Measurements from ENCODE around the gene DGKA.
A peak's percentile ranks its signal among the peaks of the same experiment; 100 is the strongest.
"Not testable (repeated sequence)": the region's sequence is repeated elsewhere in the genome, so short reads cannot be mapped to it uniquely, and the experiment has no call there.

Gene DGKA

DNA sequence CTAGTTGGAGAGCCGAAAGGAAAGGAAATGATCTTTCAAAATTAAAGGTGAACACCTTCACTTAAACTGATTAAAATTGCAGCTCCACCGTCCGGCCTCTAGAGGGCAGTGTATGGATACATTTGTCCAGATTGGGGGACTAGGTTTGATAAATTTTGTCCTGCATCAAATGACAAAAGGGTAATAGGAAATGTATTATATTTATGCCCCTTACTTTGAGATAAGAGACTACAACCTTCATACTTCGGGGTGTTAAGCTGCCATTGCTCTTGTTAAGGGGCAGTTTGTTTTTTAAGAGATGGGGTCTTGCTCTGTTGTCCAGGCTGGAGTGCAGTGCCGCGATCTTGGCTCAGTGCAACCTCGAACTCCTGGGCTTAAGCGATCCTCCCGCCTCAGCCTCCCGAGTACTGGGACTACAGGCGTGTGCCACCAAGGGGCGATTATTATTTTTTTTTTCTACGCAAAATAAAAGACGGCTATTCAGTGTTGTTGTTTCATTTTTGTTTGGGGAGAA, 65.3 kb downstream of the DGKA start:
- H3K27ac ChIP-seq: peak overlapping the region; percentile 84
- TF ChIP-seq, protein P1, sequence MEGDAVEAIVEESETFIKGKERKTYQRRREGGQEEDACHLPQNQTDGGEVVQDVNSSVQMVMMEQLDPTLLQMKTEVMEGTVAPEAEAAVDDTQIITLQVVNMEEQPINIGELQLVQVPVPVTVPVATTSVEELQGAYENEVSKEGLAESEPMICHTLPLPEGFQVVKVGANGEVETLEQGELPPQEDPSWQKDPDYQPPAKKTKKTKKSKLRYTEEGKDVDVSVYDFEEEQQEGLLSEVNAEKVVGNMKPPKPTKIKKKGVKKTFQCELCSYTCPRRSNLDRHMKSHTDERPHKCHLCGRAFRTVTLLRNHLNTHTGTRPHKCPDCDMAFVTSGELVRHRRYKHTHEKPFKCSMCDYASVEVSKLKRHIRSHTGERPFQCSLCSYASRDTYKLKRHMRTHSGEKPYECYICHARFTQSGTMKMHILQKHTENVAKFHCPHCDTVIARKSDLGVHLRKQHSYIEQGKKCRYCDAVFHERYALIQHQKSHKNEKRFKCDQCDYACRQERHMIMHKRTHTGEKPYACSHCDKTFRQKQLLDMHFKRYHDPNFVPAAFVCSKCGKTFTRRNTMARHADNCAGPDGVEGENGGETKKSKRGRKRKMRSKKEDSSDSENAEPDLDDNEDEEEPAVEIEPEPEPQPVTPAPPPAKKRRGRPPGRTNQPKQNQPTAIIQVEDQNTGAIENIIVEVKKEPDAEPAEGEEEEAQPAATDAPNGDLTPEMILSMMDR (conservative IDR thresholded peaks at IDR 0.05): peak; percentile 90

DNA sequence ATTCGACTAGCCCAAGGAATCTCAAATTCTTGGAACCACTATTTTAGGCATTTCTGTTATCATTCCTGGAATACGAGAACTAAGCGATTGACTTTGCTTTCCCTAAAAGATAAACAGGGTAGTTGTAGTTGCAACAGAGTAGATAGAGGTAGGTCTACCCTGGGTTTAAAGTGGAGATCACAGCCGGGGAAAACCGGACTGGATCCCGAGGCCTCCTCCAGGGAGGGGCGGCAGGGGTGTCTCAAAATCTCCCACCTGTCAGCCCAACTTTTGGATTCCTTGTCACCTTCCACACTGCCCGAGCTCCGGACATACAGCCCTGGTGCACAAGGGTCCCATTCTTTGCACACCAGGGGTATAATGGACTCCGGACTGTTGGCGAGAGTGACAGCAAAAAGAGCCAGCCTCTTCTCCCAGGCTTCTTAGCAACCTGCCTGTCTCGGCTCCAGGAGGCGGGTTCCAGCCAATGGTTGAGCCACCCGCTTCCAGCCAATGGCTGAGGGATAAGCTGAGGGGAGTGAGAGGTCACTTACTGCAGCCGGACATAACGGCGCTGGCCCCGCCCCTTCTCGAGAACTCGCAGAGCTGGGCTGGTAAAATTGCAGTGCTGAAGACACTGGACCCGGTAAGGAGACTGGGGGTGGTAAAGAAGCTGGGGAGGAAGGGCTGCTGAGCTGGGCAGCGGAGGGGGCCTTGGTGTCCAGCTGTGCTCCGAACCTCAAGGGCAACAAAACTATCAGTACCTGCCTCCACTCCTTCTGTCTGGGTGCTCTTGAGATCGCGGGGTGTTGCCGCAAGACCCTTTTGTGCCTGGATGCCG, 66.0 kb downstream of the DGKA start, which contains the start of gene SUOX:
Gene SUOX, plus strand, starts transcription at position 562 of the 820 bp plus-strand sequence. CDS start 4,946 bp downstream, outside the sequence.
- TF ChIP-seq, protein P1 (conservative IDR thresholded peaks at IDR 0.05): no peak
- H3K27ac ChIP-seq: peak within 1 kb of the TSS; percentile 84

DNA sequence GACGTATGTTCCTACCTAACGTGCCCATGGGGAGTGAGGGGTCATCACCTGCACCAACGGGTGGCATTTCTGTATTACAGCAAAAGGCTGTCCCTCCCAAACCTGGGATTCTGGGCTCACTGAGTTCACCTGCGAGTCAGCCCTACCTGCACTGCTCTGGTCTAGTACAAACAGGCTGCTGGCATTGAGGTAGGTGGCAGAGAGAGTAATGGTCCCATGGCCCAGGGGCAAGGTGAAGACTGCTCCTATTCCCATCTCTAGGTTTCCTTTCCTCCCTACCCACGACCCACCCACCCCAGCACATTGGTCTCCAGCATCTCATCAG, 66.5 kb downstream of the DGKA start:
- peak overlapping the region; percentile 84 for H3K27ac ChIP-seq
- TF ChIP-seq, protein P1 (conservative IDR thresholded peaks at IDR 0.05): no peak

DNA sequence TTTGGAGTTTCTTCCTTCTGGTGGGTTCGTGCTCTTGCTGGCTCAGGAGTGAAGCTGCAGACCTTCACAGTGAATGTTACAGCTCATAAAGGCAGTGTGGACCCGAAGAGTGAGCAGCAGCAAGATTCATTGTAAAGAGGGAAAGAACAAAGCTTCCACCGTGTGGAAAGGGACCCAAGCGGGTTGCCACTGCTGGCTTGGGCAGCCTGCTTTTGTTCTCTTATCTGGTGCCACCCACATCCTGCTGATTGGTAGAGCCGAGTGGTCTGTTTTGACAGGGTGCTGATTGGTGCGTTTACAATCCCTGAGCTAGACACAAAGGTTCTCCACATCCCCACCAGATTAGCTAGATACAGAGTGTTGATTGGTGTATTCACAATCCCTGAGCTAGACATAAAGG, 68.6 kb downstream of the DGKA start:
- H3K27ac ChIP-seq: peak overlapping the region; percentile 83; the same call in 1 of the 2 replicates

DNA sequence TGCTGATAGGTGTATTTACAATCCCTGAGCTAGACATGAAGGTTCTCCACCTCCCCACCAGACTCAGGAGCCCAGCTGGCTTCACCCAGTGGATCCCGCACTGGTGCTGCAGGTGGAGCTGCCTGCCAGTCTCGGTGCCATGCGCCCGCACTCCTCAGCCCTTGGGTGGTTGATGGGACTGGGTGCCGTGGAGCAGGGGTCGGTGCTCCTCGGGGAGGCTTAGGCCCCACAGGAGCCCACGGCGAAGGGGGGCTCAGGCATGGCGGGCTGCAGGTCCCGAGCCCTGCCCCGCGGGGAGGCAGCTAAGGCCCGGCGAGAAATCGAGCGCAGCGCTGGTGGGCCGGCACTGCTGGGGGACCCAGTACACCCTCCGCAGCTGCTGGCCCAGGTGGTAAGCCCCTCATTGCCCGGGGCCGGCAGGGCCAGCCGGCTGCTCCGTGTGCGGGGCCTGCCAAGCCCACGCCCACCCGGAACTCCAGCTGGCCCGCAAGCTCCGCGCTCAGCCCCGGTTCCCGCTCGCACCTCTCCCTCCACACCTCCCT, 69.1 kb downstream of the DGKA start:
- H3K27ac ChIP-seq: peak overlapping the region; percentile 83

DNA sequence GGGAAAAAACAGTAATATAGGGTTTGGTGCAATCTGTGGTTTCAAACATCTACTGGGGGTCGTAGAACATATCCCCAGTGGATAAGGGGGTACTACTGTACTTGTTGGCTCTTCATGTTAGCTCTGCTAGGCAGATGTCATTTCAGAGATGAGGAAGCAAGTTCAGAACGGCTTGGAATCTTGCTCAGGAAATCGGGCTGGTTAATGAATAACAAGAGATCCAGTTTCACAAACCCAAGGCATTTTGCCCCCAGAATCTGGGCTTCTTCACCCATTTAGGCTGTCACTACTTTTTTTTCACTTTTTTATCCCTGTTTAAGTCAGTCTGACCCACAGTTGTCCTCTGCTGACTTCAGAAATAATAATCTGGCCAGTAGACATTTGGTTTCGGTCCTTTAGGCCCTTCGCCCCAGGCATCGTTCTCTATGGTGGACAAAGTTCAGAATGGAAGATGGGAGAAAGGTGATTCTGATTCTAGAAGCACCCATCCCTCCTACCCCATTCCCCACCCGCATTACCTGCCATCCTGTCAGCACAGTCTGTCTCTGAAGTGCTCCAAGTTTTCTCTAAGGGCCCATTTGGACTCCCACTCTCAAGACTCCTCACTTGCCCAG, 70.6 kb downstream of the DGKA start:
- H3K27ac ChIP-seq: peak overlapping the region; percentile 83
- TF ChIP-seq, protein P1 (conservative IDR thresholded peaks at IDR 0.05): no peak

GRCh38 chr12:56003376-56003775, 72.4 kb downstream of the DGKA start:
- H3K27ac ChIP-seq: not testable (repeated sequence)
